GM12878 (cell line): ENCODE results near the gene HSPA12A. TPM values are rescaled to one million over a fixed set of nuclear protein-coding genes. Genes with fewer than 3 reads are reported as not detected.

Experiments
- ATAC-seq: fragments of 200-7000 bp; cut with Tn5 transposase; 3 replicates; pipeline ENCODE4 v1.9.1; 2020; ENCODE audit warnings: mild to moderate bottlenecking, moderate library complexity
- BruUV-seq: library from RNA; stranded (reverse); fragments of 400-500 nt; replicated peaks from 2 replicates; lab custom pipeline; 2021; lab: Mats Ljungman, UMichigan
- CTCF ChIA-PET: fragments of 300-600 bp; sonication (Branson Sonifier 250); formaldehyde crosslinking; extraction: SDS; loops from one replicate; lab custom pipeline; 2021; ENCODE audit warnings: inconsistent platforms; lab: Yijun Ruan, JAX
- POLR2A ChIA-PET: fragments of 350-600 bp; formaldehyde crosslinking; extraction: SDS; loops from one replicate; lab custom pipeline; 2021; ENCODE audit warnings: inconsistent platforms; lab: Charles Lee
- RAD21 ChIA-PET: fragments of 300-600 bp; sonication (Branson Sonifier 250); formaldehyde crosslinking; loops from one replicate; lab custom pipeline; 2023; ENCODE audit warnings: antibody characterized with exemption; ENCODE audit not compliant: unreplicated experiment; lab: Charles Lee
- SMC1A ChIA-PET: fragments of 300-600 bp; sonication (Branson Sonifier 250); formaldehyde crosslinking; loops from one replicate; lab custom pipeline; 2023; ENCODE audit not compliant: unreplicated experiment, uncharacterized antibody; lab: Charles Lee
- DNase-seq: peaks from one replicate; pipeline ENCODE4 v3.0.0-alpha.2; 2011; ENCODE audit warnings: low read depth, low spot score
- FAIRE-seq: peaks from 3 replicates; lab custom pipeline; 2011; peaks lifted over from hg19 to GRCh38; lab: Jason Lieb, UNC
- H2AFZ ChIP-seq: 2 replicates; pipeline ENCODE4 v1.6.0; 2011; ENCODE audit warnings: low read depth, low read length, control low read depth; ENCODE audit not compliant: control insufficient read depth
- H3K27ac ChIP-seq: 2 replicates; pipeline ENCODE4 v1.5.1; 2011; ENCODE audit warnings: control low read depth; ENCODE audit not compliant: control insufficient read depth, insufficient read depth
- H3K27me3 ChIP-seq, 2 experiments: replicated peaks in 1 of 2; 2 replicates each; pipeline versions ENCODE4 v1.6.0 to v1.6.1; 2011; ENCODE audit warnings: low read length in 1 of 2; ENCODE audit not compliant: control insufficient read depth in 2 of 2, insufficient read depth in 2 of 2
- H3K36me3 ChIP-seq, 2 experiments: 2 replicates each; pipeline ENCODE4 v1.5.1; 2011; ENCODE audit warnings: low read length in 1 of 2; ENCODE audit not compliant: control insufficient read depth in 2 of 2, insufficient read depth in 2 of 2
- H3K4me1 ChIP-seq: 2 replicates; pipeline ENCODE4 v1.6.1; 2011; ENCODE audit warnings: mild to moderate bottlenecking, low read length, moderate library complexity, mixed read lengths; ENCODE audit not compliant: control insufficient read depth, insufficient read depth
- H3K4me2 ChIP-seq: 2 replicates; pipeline ENCODE4 v1.6.0; 2011; ENCODE audit warnings: control low read depth; ENCODE audit not compliant: control insufficient read depth, insufficient read depth
- H3K4me3 ChIP-seq: fragments of 200-600 bp; sonication (generic); 2 replicates; pipeline ENCODE4 v1.5.1; 2016
- H3K79me2 ChIP-seq: 2 replicates; pipeline ENCODE4 v1.6.0; 2011; ENCODE audit warnings: low read length; ENCODE audit not compliant: control insufficient read depth, insufficient read depth
- H3K9ac ChIP-seq: 2 replicates; pipeline ENCODE4 v1.8.0; 2011; ENCODE audit warnings: low read length, control low read depth, mixed read lengths; ENCODE audit not compliant: control insufficient read depth, insufficient read depth
- H3K9me3 ChIP-seq: replicated peaks from 3 replicates; pipeline ENCODE4 v1.5.1; 2011; ENCODE audit warnings: mild to moderate bottlenecking, low read length; ENCODE audit not compliant: control insufficient read depth, insufficient read depth
- H4K20me1 ChIP-seq: 2 replicates; pipeline ENCODE4 v1.6.0; 2011; ENCODE audit not compliant: control insufficient read depth, insufficient read depth
- BACH1 ChIP-seq: fragments of 450-650 bp; IDR thresholded peaks from 2 replicates; pipeline ENCODE4 v1.6.1; 2017; ENCODE audit warnings: mild to moderate bottlenecking, borderline replicate concordance
- BCLAF1 ChIP-seq: fragments of 450-650 bp; IDR thresholded peaks from 2 replicates; pipeline ENCODE4 v1.6.1; 2017; ENCODE audit warnings: antibody characterized with exemption, mild to moderate bottlenecking, moderate library complexity
- E2F4 ChIP-seq: IDR thresholded peaks from 2 replicates; pipeline ENCODE4 v1.6.1; 2012; ENCODE audit warnings: low read depth, low read length, improper control_type of control experiment
- HDAC6 ChIP-seq: fragments of 200-600 bp; sonication (generic); IDR thresholded peaks from one replicate; pipeline ENCODE4 v1.8.0; 2017; ENCODE audit warnings: antibody characterized with exemption; ENCODE audit not compliant: unreplicated experiment
- KLF5 ChIP-seq: fragments of 450-650 bp; IDR thresholded peaks from 2 replicates; pipeline ENCODE4 v1.6.1; 2014; ENCODE audit warnings: mild to moderate bottlenecking; ENCODE audit not compliant: partially characterized antibody
- NFYA ChIP-seq: IDR thresholded peaks from 2 replicates; pipeline ENCODE4 v1.6.1; 2011; ENCODE audit warnings: low read depth, mild to moderate bottlenecking, low read length, improper control_type of control experiment, borderline replicate concordance
- NR2F1 ChIP-seq: fragments of 450-650 bp; conservative IDR thresholded peaks from 2 replicates; pipeline ENCODE4 v1.6.1; 2017; ENCODE audit warnings: mild to moderate bottlenecking
- RAD21 ChIP-seq: IDR thresholded peaks from 2 replicates; pipeline ENCODE4 v1.6.1; 2011; ENCODE audit warnings: mild to moderate bottlenecking, low read depth, low read length, moderate library complexity; ENCODE audit not compliant: insufficient read depth
- TBL1XR1 ChIP-seq: IDR thresholded peaks from 2 replicates; pipeline ENCODE4 v1.6.1; 2012; ENCODE audit warnings: low read depth, low read length, improper control_type of control experiment
- ZBTB11 ChIP-seq: fragments of 450-650 bp; formaldehyde crosslinking; IDR thresholded peaks from 2 replicates; pipeline ENCODE4 v1.5.0; 2022; ENCODE audit warnings: mild to moderate bottlenecking, missing genetic modification characterization
- ZNF687 ChIP-seq: fragments of 450-650 bp; IDR thresholded peaks from 2 replicates; pipeline ENCODE4 v1.6.1; 2017; ENCODE audit warnings: mild to moderate bottlenecking, moderate library complexity
- WGBS: methylation state at CpG from one replicate; pipeline ENCODE4 v1.1.6; 2016; ENCODE audit warnings: low lambda C conversion rate; ENCODE audit not compliant: insufficient replicate concordance, insufficient coverage; ENCODE audit errors: missing lambda C conversion rate; 5-methylcytosine and 5-hydroxymethylcytosine counted together
- in situ Hi-C: fragments of 300-500 bp; cut with MboI; formaldehyde crosslinking; loops from 9 replicates; pipeline ENCODE4 v1.14.3; 2018; ENCODE audit warnings: mixed read lengths
- intact Hi-C: fragments of 100-400 bp; cut with micrococcal nuclease; formaldehyde crosslinking; loops from one replicate; pipeline ENCODE4 v1.14.2; 2022; ENCODE audit not compliant: unreplicated experiment
- polyA plus RNA-seq, 11 experiments: library from polyadenylated mRNA; depleted of rRNA in 4 of 11; unstranded in 6 of 11; stranded (reverse) in 5 of 11; fragments of >200 nt; fragmentation: Nextera tagmentation in 4 of 11; fragmentation: Illumina TruSeq in 1 of 11; extraction: Ambion mirVana in 4 of 11; extraction: Trizol in 1 of 11; gene quantifications; 1 replicate in 1 of 11; 2 replicates in 10 of 11; pipeline versions ENCODE4 v1.2.1 to v1.2.3, GENCODE V29; 2011 to 2016; ENCODE audit warnings: inconsistent platforms in 2 of 11, missing spikeins in 2 of 11, low read depth in 1 of 11
- total RNA-seq, 4 experiments: library from RNA; depleted of rRNA in 3 of 4; stranded (reverse); fragments of >200 nt in 3 of 4; fragmentation: Illumina TruSeq in 1 of 4; extraction: Trizol in 1 of 4; gene quantifications; 2 replicates each; pipeline versions ENCODE4 v1.2.1 to v1.2.3, GENCODE V29; 2013 to 2021

Gene HSPA12A
- total and polyA plus RNA-seq, 10 of the 15 experiments (the other 5 are each of a cell fraction or from before 2014, with no cell fraction given), result 0.90 to 20.2 (median 2.8) TPM

GRCh38 chr10:116708877-116709276 lies 33.5 kb downstream of the HSPA12A start (continued):
- no peak for TF ChIP-seq NR2F1
- TF ChIP-seq BCLAF1, result no peak
- no peak for TF ChIP-seq ZNF687
- no peak for TF ChIP-seq TBL1XR1
- no peak for TF ChIP-seq RAD21

- no peak overlapping the region for H3K4me2 ChIP-seq
- H3K4me1 ChIP-seq, result no peaks in the 10 kb centered on the region
- FAIRE-seq (no peak), DNase-seq (no peak), ATAC-seq (no peak)
- RAD21 ChIA-PET, result no interaction called here
- no TSS peak for BruUV-seq
- H3K27ac ChIP-seq, result no peak overlapping the region
- H3K36me3 ChIP-seq, result no peaks in the 10 kb centered on the region
- H3K9ac ChIP-seq, result no peak overlapping the region
- 24% methylated on average over 2 of the region's 2 CpGs for WGBS
- H2AFZ ChIP-seq, result no peak overlapping the region
- SMC1A ChIA-PET, result no interaction called here
- intact Hi-C loops (no loop called here), in situ Hi-C loops (no loop called here)
- CTCF ChIA-PET, result no interaction called here
- H3K9me3 ChIP-seq, result no peaks in the 10 kb centered on the region
- no peaks in the 10 kb centered on the region for H3K79me2 ChIP-seq
- POLR2A ChIA-PET, result no interaction called here
- no peak overlapping the region for H3K4me3 ChIP-seq
- H4K20me1 ChIP-seq, result no peaks in the 10 kb centered on the region
- H3K27me3 ChIP-seq, result no peaks in the 10 kb centered on the region; a peak in 1 of 4 replicates
- TF ChIP-seq KLF5 (no peak), HDAC6 (no peak), E2F4 (no peak), BACH1 (no peak), ZBTB11 (CRISPR knock-in tag) (no peak), NFYA (no peak)
These were observed 34.0 kb downstream of the HSPA12A start for GRCh38 chr10:116708391-116708821.
